GM19099 (cell line): ENCODE data around the gene DHRS13.

Experiments used
- POLR2A ChIP-seq: IDR thresholded peaks from 3 replicates; pipeline ENCODE4 v1.6.1; 2011; ENCODE audit warnings: low read depth; ENCODE audit not compliant: insufficient read length; ENCODE audit errors: extremely low read depth

The DHRS13 gene

DNA sequence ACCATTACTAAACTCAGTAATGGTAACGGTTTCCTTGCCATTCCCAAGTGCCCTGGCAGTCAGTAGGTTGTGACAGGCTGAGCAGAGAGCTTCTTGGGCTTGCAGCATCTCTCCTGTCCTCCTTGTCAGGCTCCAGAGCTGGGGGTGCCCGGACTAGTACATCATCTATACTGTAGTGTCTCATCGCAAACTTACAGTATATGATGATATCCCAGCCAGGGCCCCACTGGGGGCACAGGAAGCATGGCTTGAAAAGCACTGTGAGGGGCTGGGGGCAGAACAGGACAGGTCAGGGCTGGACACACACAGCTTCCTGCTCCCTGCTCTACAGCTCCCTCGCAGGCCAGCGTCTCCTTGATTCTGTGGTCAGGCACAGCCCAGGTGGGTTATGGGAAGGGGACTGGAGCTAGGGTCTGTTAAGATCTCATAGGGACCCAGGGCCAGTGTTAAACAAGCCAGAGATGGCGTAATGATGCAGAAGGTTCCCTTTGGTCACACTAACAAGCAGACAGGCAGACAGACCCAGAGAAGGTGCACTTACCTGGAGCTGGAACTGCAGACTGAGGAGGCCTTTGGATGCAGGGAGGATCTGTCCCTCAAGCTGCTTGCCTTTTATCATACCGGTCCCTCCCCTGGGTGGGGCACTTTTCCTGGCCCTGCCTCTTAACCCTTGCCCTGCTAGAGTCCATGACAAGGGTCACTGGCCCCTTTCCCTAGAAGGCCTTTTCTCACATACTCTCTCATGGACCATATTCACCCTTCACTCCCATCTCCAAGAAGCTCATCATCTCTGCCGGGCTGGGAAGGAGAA lies 41.3 kb downstream of the DHRS13 start:
- no peak for TF ChIP-seq POLR2A

GRCh38 chr17:28860363-28860808 lies 42.5 kb downstream of the DHRS13 start:
- TF ChIP-seq POLR2A: no peak

- TF ChIP-seq POLR2A: no peak
Observed at GRCh38 chr17:28858801-28859355, 44.0 kb downstream of the DHRS13 start.

DNA sequence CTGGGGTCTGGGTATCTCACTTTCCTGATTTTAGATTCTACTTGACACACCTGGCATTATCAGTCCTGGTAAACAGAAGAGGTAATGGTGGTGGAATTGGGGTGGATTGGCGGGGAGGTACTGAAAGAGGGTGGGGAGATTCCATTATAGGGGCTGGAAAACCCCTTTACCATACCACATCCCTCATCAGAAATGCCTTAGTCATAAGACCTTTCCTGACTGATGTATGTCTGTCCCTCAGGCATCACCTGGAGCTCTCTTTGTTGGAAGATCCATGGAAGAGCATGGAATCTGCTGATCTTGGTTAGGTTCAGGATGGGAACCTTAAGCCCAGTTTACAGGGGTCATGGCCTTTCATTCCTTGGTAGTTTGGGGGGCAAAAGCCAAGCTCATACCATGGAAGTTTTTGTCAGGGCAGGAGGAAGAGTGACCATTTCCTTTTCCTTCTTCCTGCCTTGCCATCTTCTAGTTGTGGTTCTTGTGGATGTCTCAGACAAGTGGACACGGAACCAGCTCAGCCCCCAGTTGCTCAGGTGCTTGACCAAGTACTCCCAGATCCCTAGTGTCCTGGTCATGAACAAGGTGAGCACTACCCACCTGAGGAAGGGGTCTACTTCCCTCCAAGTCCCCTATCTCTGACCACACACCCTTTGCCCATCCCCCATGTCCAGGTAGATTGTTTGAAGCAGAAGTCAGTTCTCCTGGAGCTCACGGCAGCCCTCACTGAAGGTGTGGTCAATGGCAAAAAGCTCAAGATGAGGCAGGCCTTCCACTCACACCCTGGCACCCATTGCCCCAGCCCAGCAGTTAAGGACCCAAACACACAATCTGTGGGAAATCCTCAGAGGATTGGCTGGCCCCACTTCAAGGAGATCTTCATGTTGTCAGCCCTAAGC lies 44.7 kb downstream of the DHRS13 start:
- TF ChIP-seq POLR2A: no peak

GRCh38 chr17:28856028-28856574 lies 46.8 kb downstream of the DHRS13 start:
- no peak for TF ChIP-seq POLR2A

GRCh38 chr17:28855336-28855679 lies 47.6 kb downstream of the DHRS13 start:
- TF ChIP-seq POLR2A: no peak

DNA sequence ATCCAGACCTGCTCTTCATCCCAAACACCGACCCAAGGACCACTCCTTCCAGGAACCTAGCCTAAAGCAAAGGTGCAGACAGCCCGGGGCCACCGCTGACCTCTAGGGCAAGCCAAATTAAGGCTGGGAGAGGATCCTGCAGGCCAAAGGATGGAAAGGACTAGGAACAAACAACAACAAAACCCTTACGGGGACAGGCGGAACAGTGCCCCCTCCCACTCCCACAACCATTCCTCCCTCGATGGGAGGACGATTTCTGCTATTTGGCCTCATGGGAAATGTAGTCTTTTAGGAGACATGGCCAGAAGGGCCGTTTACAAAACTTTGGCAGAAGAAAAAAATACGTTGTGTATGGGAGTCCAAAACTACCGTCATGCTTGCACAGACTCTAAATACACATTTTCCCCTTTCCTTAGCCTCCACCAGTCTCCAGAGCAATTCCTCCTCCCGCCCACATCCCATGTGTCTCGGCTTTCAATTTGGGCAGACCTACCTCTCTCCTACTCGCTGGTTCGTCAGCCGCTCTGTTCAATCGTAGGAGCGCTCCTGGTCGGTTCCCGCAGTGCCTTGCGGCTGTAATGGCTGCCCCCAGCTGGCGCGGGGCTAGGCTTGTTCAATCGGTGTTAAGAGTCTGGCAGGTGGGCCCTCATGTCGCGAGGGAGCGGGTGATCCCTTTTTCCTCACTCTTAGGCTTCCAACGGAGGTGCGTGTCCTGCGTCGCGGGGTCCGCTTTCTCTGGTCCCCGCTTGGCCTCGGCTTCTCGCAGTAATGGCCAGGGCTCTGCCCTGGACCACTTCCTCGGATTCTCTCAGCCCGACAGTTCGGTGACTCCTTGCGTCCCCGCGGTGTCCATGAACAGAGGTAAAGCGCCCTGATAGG lies 48.2 kb downstream of the DHRS13 start, which contains the start of gene ERAL1:
Gene ERAL1 (plus strand): TSS at position 560 of the 879 bp plus-strand sequence. CDS start 19 bp downstream, at position 579.
- TF ChIP-seq POLR2A: peak; percentile 86

GRCh38 chr17:28853295-28853694 lies 49.6 kb downstream of the DHRS13 start:
- no peak for TF ChIP-seq POLR2A

- TF ChIP-seq POLR2A: no peak
Observed at GRCh38 chr17:28849281-28849680, 53.6 kb downstream of the DHRS13 start.
